Omental fat pad (tissue), 4 donors: ENCODE measurements around the gene LAMC1. TPM values are rescaled to one million over a fixed set of nuclear protein-coding genes. Genes with fewer than 3 reads are reported as not detected.

Experiments
- ATAC-seq: fragments of 150-250 bp; one replicate; pipeline ENCODE4 v1.9.1; 2016; ENCODE audit warnings: mild to moderate bottlenecking, moderate library complexity; ENCODE audit not compliant: low FRiP score
- DNase-seq: peaks from one replicate; pipeline ENCODE4 v3.0.0-alpha.2; 2019; ENCODE audit warnings: low spot score
- total RNA-seq, 4 donors: library from RNA; depleted of rRNA; stranded (reverse); fragments of >200 nt; gene quantifications; one replicate each; pipeline ENCODE4 v1.1.0, GENCODE V29; 2016
- TF ChIP-seq, protein P1 (sequence below), 3 donors: fragments of 450-650 bp; IDR thresholded peaks; one replicate each; pipeline ENCODE4 v1.5.1; 2016 to 2017; ENCODE audit warnings: antibody characterized with exemption in 3 of 3, mild to moderate bottlenecking in 3 of 3, moderate library complexity in 2 of 3

Gene LAMC1
- total RNA-seq, 4 donors from 2014 or later = 377 to 829 (median 461) TPM

DNA sequence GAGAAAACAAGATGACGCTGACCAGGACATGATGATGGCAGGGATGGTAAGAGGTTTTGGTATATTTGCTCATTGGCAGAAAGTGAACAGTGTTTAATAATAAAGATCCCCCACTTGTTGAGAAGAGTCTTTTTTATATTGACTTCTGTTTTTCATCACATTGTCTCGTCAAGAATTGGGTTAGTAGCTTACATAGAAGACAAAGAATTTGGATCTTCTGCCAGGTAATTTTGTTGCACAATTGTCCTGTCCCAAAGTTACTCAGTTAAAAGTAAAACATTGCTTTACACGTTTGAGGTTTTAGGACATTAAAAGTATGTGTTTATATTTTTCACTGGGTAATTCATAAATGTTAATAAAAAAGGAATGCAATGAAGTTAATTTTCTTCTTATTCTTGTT lies 114.6 kb downstream of the LAMC1 start:
- TF ChIP-seq, protein P1, sequence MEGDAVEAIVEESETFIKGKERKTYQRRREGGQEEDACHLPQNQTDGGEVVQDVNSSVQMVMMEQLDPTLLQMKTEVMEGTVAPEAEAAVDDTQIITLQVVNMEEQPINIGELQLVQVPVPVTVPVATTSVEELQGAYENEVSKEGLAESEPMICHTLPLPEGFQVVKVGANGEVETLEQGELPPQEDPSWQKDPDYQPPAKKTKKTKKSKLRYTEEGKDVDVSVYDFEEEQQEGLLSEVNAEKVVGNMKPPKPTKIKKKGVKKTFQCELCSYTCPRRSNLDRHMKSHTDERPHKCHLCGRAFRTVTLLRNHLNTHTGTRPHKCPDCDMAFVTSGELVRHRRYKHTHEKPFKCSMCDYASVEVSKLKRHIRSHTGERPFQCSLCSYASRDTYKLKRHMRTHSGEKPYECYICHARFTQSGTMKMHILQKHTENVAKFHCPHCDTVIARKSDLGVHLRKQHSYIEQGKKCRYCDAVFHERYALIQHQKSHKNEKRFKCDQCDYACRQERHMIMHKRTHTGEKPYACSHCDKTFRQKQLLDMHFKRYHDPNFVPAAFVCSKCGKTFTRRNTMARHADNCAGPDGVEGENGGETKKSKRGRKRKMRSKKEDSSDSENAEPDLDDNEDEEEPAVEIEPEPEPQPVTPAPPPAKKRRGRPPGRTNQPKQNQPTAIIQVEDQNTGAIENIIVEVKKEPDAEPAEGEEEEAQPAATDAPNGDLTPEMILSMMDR (IDR thresholded peaks at IDR 0.05) = no peak
- ATAC-seq (no peak), DNase-seq (no peak)

DNA sequence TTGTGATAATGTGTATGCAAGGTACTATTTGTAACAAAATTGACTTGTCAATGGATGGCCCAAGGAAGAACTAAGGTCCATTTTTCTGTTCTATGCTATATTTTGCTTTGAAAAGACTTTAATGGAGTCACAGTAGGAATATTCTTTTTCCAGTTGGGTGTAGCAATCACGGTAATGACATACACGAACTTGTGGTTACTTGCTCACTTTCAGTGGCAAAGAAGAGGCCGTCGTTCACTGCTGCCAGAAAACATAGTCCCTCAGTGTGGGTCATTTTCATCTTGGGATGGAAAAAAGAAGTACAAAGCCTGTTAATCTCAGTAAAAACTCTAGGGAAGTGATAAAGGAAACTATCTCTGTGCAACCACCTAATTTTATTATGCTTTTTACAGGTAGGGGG lies 115.1 kb downstream of the LAMC1 start:
- DNase-seq (no peak), ATAC-seq (no peak)
- TF ChIP-seq, protein P1 (IDR thresholded peaks at IDR 0.05) = no peak

DNA sequence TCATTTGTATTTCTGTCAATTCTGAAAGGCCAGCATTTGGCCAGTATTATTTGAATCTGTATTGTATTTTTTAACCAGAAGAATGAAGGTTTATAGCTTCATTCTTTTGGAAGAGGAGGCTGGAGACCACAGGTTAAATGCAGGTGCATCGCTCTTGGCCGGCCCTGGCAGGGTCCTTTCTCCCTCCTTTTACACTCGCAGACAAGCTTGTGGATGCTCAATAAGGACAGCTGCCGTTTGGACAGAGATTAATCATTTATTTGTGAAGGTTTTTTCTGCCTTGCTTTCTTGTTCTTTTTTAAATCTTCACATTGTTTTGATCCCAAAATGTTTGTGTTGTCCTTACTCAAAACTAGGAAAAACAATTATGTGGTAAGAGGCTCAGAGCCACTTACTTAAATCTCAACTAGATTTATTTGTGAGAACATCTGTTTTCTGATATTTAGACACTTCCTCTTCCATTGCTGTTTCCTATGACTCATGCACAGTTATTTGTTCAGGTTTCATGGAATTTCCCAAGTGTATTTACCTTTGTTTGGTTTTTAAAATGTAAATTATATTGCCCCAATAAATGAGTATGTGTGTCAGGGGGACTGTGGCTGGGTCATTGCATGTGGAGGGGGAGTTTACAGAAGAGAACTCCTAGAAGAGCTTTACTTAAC lies 116.2 kb downstream of the LAMC1 start:
- DNase-seq (no peak), ATAC-seq (peak; percentile 22)
- TF ChIP-seq, protein P1 (IDR thresholded peaks at IDR 0.05) = no peak

DNA sequence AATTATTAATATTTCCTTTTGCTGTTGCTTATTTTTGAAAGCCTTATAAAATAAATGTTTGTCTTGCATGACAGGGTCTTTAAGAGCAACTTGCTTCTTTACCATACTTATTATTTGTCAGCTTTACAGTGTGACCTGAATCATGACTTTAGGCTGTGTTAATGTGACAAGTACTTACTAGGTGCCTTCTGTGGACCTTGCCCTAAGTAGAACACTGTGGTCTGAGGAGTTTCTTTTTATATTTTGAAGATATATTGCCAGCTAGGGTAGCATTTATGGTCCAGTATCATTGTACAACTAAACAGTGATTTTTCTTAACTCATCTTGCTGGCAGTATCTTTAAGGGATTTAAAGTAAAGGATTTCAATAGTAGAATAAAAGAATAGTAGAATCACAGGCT lies 117.4 kb downstream of the LAMC1 start:
- DNase-seq (no peak), ATAC-seq (no peak)
- TF ChIP-seq, protein P1 (IDR thresholded peaks at IDR 0.05) = no peak

DNA sequence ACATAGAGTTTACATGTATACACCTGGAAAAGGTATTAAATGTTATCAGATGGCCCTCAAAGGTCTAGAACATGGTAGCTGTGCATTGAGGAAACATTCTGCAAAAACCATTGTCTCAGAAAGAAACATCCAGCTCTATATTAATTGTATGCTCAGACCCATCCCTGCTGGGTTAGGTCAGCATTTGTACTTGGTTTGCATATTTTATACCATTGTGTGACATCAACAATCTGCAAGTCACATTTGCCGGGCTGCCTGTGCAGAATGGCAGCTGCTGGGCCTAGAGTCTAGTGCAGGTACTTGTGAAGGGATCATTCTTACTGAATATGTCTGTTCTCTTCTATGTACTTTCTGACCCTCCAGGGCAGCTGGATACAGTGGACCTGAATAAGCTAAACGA lies 119.0 kb downstream of the LAMC1 start:
- ATAC-seq (no peak), DNase-seq (no peak)
- TF ChIP-seq, protein P1 (IDR thresholded peaks at IDR 0.05) = no peak

DNA sequence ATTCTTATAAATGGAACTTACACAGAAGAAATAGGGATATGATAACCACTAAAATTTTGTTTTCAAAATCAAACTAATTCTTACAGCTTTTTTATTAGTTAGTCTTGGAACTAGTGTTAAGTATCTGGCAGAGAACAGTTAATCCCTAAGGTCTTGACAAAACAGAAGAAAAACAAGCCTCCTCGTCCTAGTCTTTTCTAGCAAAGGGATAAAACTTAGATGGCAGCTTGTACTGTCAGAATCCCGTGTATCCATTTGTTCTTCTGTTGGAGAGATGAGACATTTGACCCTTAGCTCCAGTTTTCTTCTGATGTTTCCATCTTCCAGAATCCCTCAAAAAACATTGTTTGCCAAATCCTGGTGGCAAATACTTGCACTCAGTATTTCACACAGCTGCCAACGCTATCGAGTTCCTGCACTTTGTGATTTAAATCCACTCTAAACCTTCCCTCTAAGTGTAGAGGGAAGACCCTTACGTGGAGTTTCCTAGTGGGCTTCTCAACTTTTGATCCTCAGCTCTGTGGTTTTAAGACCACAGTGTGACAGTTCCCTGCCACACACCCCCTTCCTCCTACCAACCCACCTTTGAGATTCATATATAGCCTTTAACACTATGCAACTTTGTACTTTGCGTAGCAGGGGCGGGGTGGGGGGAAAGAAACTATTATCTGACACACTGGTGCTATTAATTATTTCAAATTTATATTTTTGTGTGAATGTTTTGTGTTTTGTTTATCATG lies 120.5 kb downstream of the LAMC1 start:
- TF ChIP-seq, protein P1 (IDR thresholded peaks at IDR 0.05) = no peak
- ATAC-seq (no peak), DNase-seq (no peak)

DNA sequence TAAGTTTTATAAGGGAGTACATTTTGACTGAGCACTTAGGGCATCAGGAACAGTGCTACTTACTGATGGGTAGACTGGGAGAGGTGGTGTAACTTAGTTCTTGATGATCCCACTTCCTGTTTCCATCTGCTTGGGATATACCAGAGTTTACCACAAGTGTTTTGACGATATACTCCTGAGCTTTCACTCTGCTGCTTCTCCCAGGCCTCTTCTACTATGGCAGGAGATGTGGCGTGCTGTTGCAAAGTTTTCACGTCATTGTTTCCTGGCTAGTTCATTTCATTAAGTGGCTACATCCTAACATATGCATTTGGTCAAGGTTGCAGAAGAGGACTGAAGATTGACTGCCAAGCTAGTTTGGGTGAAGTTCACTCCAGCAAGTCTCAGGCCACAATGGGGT lies 121.5 kb downstream of the LAMC1 start:
- TF ChIP-seq, protein P1 (IDR thresholded peaks at IDR 0.05) = no peak
- ATAC-seq (no peak), DNase-seq (no peak)
